Spleen (tissue), 7 donors: ENCODE results near the gene TSC22D4.

Experiments
- POLR2A ChIP-seq, 3 donors: fragments of 450-650 bp; IDR thresholded peaks; one replicate each; pipeline ENCODE4 v1.5.1; 2017; ENCODE audit warnings: antibody characterized with exemption in 3 of 3, mild to moderate bottlenecking in 1 of 3
- TF ChIP-seq, protein P1 (sequence below), 11 experiments: fragments of 200-600 bp in 7 of 11; fragments of 450-650 bp in 4 of 11; sonication (generic) in 4 of 11; IDR thresholded peaks in 8 of 11; conservative IDR thresholded peaks in 3 of 11; 1 replicate in 7 of 11; 2 replicates in 4 of 11; pipeline versions ENCODE4 v1.4.0 to v1.8.0; 2016 to 2021; ENCODE audit warnings: antibody characterized with exemption in 11 of 11, inconsistent platforms in 4 of 11, mild to moderate bottlenecking in 1 of 11
- donor health status: DM: no; HTN: no; CAD: no; lungs with moderate emphysema.
- donor health status: DM: no; HTN: no; CAD: no.
- donor health status: DM: no; HTN: no; CAD: no.

DNA sequence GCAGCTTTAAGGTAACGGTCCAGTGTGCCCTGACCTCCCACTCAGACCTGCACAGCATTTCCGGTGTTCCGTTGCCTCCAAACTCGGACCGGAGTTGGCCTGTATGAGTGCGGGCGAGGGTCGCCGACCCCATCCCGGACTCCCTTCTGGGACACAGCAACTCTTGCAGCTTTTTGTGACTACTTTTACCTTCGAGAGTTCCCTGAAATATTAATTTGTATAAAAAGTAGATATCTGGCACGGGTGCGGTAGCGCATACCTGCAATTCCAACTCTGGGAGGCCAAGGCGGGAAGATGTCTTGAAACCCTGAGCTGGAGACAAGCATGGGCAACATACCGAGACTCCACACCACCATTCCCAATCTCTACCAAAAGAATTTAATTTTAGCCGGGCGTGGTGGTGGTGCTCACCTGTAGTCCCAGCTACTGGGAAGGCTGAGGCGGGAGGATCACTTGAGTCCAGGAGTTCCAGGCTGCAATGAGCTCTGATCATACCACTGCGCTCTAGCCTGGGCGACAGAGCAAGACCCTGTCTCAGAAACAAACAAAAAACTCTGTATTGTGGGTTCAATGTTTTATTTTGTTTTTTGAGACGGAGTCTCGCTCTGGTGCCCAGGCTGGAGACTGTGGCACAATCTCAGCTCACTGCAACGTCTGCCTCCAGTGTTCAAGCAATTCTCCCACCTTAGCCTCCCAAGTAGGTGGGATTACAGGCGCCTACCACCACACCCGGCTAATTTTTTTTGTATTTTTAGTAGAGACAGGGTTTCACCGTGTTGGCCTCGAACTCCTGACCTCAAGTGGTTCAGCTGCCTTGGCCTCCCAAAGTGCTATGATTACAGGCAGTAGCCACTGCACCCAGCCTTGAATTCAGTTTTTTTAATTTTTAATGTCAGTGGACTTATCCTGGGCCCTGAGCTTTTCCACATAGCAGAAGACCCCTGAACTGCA, 41.6 kb downstream of the TSC22D4 start:
- no peak for TF ChIP-seq POLR2A (IDR thresholded peaks at IDR 0.05)
- TF ChIP-seq, protein P1, sequence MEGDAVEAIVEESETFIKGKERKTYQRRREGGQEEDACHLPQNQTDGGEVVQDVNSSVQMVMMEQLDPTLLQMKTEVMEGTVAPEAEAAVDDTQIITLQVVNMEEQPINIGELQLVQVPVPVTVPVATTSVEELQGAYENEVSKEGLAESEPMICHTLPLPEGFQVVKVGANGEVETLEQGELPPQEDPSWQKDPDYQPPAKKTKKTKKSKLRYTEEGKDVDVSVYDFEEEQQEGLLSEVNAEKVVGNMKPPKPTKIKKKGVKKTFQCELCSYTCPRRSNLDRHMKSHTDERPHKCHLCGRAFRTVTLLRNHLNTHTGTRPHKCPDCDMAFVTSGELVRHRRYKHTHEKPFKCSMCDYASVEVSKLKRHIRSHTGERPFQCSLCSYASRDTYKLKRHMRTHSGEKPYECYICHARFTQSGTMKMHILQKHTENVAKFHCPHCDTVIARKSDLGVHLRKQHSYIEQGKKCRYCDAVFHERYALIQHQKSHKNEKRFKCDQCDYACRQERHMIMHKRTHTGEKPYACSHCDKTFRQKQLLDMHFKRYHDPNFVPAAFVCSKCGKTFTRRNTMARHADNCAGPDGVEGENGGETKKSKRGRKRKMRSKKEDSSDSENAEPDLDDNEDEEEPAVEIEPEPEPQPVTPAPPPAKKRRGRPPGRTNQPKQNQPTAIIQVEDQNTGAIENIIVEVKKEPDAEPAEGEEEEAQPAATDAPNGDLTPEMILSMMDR (IDR thresholded peaks at IDR 0.05 in 8 of 11, conservative IDR thresholded peaks at IDR 0.05 in 3 of 11) = no peak
